ENCODE data around the gene INVS. TPM values are rescaled to one million over a fixed set of nuclear protein-coding genes. Genes with fewer than 3 reads are reported as not detected.

Gene INVS
- total RNA-seq, 2 experiments from 2014 or later = 18.0 to 20.4 TPM

DNA sequence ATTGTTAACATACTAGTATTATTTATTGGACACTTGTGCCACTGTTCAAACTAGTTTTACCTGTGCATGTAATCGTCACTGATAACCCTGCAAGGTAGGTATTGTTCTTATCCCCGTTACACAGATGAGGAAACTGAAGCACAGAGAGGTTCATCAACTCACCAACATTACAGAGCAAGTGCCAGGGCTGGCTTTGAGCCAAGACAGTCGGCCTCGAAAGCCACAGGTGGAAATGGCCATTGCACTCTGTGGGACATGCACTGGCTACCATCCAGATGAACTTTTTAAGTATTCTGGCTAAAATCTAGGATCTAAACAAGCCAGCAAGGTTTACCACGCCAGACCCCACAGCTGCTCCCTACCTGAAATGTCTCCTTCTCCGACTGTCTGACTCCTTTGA is 195.8 kb downstream of the INVS start:
- Mint-ChIP-seq H3K36me3 (ENCODE audit: low read depth) (peaks cover 41% of the 10 kb centered on the region), H3K27ac (no peak overlapping the region), H3K4me1 (ENCODE audit: low read depth) (peaks cover 2% of the 10 kb centered on the region), H3K27me3 (no peaks in the 10 kb centered on the region), H3K4me3 (no peak overlapping the region), H3K9me3 (no peaks in the 10 kb centered on the region)
- TF ChIP-seq CTCF (IDR thresholded peaks at IDR 0.05) = no peak
- intact Hi-C loops (cut with micrococcal nuclease) = no loop called here
- DNase-seq (no peak), ATAC-seq (no peak)
- ChIA-PET POLR2A (interaction anchor here (1.3 kb wide), 1 partner anchor 10 kb away, joined by 3 read pairs; no protein-coding TSS in a partner anchor), CTCF (interaction anchor here (0.9 kb wide), 1 partner anchor 26 kb away, joined by 3 read pairs; no protein-coding TSS in a partner anchor)

DNA sequence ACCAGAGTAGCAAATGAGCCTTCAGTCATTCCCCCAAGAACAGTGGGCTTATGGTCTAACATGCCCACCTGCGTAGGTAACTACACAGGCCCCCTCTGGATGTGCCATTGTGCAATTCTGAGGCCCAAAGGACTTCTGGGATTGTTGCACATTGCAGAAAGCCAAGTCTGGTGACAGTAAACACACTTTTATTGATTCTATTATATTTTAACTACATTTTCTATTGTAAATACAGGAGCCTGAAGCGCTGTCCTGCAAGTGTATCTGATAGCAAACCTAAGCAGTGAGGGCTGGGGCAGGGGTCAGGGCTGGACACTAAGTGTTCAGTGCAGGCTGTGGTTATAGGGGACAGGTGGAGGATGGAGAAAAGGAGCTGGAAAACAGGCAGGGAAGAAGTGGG is 196.2 kb downstream of the INVS start:
- Mint-ChIP-seq H3K4me3 (no peak overlapping the region), H3K27me3 (no peaks in the 10 kb centered on the region), H3K27ac (no peak overlapping the region), H3K36me3 (ENCODE audit: low read depth) (peaks cover 37% of the 10 kb centered on the region), H3K4me1 (ENCODE audit: low read depth) (peaks cover 2% of the 10 kb centered on the region), H3K9me3 (no peaks in the 10 kb centered on the region)
- no peak for DNase-seq
- CTCF ChIA-PET = interaction anchor here (0.9 kb wide), 1 partner anchor 25 kb away, joined by 3 read pairs; no protein-coding TSS in a partner anchor
- intact Hi-C loops (cut with micrococcal nuclease) = no loop called here
- no peak for TF ChIP-seq CTCF (IDR thresholded peaks at IDR 0.05)
- POLR2A ChIA-PET = interaction anchor here (1.3 kb wide), 1 partner anchor 9 kb away, joined by 3 read pairs; no protein-coding TSS in a partner anchor
- ATAC-seq = no peak

GRCh38 chr9:100296407-100296806 is 197.4 kb downstream of the INVS start:
- ChIA-PET POLR2A (interaction anchor here (1.0 to 1.3 kb wide), 2 partner anchors 8 to 11 kb away, joined by 3 to 4 read pairs; no protein-coding TSS in a partner anchor), CTCF (interaction anchor here (1.0 kb wide), 1 partner anchor 29 kb away, joined by 3 read pairs; no protein-coding TSS in a partner anchor)
- Mint-ChIP-seq H3K9me3 (no peaks in the 10 kb centered on the region), H3K4me1 (ENCODE audit: low read depth) (peaks cover 2% of the 10 kb centered on the region), H3K4me3 (no peak overlapping the region), H3K27ac (no peak overlapping the region), H3K36me3 (ENCODE audit: low read depth) (peaks cover 35% of the 10 kb centered on the region), H3K27me3 (no peaks in the 10 kb centered on the region)
- no peak for TF ChIP-seq CTCF (IDR thresholded peaks at IDR 0.05)
- intact Hi-C loops (cut with micrococcal nuclease) = no loop called here
- no peak for ATAC-seq
- no peak for DNase-seq

- Mint-ChIP-seq H3K36me3 (ENCODE audit: low read depth) (peaks cover 37% of the 10 kb centered on the region), H3K9me3 (no peaks in the 10 kb centered on the region), H3K4me3 (no peak overlapping the region), H3K4me1 (ENCODE audit: low read depth) (peaks cover 2% of the 10 kb centered on the region), H3K27me3 (no peaks in the 10 kb centered on the region), H3K27ac (peak overlapping the region; percentile 46)
- CTCF ChIA-PET = interaction anchor here (0.9 kb wide), 1 partner anchor 13 kb away, joined by 3 read pairs; no protein-coding TSS in a partner anchor
- DNase-seq (no peak), ATAC-seq (no peak)
- intact Hi-C loops (cut with micrococcal nuclease) = no loop called here
- no peak for TF ChIP-seq CTCF (IDR thresholded peaks at IDR 0.05)
- POLR2A ChIA-PET = no interaction called here
Measured at GRCh38 chr9:100298378-100298777, 199.3 kb downstream of the INVS start.

DNA sequence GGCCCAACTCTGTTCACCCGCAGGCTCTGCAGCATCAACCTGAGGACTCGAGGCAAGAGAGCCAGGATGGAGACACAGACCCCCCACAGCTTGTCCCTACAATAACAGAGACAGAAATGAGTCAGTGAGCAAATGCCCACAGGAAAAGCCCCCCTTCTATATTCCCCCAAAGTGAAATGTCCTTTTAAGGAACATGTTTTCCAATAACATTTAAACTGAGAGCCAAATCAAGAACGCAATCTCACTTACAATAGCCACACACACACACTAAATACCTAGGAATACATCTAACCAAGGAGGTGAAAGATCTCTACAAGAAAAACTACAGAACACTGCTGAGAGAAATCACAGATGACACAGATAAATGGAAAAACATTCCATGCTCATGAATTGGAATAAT is 204.7 kb downstream of the INVS start:
- no peak for TF ChIP-seq CTCF (IDR thresholded peaks at IDR 0.05)
- DNase-seq (no peak), ATAC-seq (no peak)
- no peaks in the 10 kb centered on the region for H3K9me3 Mint-ChIP-seq
- intact Hi-C loops (cut with micrococcal nuclease) = no loop called here
- ChIA-PET CTCF (interaction anchor here (0.9 to 1.6 kb wide), 3 partner anchors 21 to 34 kb away, joined by 3 to 5 read pairs (median 4); no protein-coding TSS in a partner anchor), POLR2A (no interaction called here)
- no peak overlapping the region for H3K4me3 Mint-ChIP-seq
- no peaks in the 10 kb centered on the region for H3K27me3 Mint-ChIP-seq
- H3K4me1 Mint-ChIP-seq (ENCODE audit: low read depth) = peaks cover 6% of the 10 kb centered on the region
- H3K36me3 Mint-ChIP-seq (ENCODE audit: low read depth) = peaks cover 63% of the 10 kb centered on the region
- no peak overlapping the region for H3K27ac Mint-ChIP-seq

Measured in activated CD8-positive, alpha-beta T cell treated with anti-CD3 and anti-CD28 coated beads for 36 hours (primary cell).